GM18499 (cell line): ENCODE results near the gene DTD2.

Source experiments
- ATAC-seq: cut with Tn5 transposase; IDR thresholded peaks from one replicate; pipeline ENCODE4 v1.9.1; 2021; ENCODE audit warnings: moderate number of reproducible peaks; ENCODE audit not compliant: insufficient read depth, unreplicated experiment

Gene DTD2

DNA sequence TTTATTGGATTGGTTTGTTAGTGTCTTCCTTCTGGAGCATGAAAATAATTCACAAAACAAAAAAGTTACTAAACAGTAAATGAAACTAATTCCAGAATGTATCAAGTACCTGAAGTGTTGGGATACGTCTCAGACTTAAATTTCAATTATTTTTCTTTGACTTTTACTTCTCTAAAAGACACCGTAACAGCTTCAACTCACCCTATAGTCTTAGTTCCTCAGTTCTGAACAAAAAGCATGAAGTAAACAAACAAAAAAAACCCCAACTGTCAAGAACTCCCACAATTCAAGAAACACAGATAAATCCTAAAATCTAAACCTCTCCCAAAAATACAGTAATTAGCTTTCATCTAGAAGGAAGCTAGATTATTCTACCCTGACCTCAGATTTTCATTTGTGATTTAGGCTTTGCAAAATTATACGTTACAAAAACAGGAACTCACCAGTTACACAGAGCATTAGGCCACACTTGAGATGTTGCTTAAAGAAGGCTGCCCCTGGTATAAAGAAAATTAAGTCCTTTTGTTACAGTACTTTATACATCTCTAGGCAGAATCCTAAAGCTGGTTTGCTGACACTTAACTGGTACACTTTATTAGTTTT lies 47.2 kb downstream of the DTD2 start:
- no peak for ATAC-seq

DNA sequence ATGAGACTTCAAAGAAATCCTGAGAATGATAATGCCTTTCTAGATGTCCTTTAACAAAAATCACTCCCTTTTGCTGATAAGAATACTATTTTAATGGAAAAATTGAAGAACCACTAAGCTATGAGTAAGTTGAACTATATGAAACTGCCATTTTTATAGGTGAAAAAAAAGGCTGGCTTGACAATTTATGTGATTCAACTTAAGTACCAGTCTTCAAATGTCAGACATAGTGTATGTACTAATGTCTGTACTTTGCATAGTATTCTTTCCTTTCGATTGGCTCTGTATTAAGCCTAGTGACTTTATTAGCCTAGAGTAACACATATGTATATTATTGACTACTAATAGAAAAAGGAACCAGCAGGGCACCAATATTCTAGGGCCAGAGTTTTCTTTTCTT lies 48.9 kb downstream of the DTD2 start:
- ATAC-seq, result no peak

DNA sequence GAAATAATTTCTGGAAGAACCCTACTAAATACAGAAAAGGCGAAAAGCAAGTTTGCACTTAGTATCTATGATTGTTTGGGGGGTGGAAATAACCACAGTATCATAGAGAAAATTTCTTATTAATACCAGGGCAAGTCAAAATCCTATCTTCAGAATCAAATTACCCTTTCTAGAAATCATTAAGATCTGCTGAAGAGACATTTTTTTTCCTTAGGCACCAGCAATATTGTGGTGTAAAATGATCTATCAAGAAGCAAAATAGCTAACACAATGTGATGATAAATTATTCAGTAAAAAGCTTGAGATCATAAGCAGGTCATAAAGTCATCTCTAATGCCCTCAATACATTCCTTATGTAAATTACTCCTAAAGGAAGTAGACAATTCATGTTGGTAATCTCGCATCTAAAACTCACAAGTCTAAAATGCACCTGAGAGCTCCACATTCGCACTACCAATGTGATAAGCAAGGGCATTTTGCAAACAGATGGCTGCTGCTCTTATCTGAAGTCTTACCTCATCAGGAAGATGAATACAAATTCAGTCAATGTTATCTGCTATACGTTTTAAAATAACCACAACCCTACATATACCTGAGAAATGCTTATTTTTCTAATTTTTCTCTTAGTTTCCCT lies 51.6 kb downstream of the DTD2 start:
- no peak for ATAC-seq

DNA sequence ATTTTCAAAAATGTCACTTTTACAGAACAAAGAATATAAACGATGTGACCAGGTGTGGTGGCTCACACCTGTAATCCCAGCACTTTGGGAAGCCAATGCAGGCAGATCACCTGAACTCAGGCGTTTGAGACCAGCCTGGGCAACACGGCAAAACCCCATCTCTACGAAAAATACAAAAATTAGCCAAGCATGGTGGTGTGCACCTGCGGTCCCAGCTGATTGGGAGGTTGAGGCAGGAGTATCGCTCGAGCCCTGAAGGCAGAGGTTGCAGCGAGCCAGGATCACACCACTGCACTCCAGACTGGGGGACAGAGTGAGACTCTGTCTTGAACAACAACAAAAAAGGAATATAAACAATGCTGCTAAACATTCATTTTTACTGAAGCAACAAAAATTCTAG lies 52.2 kb downstream of the DTD2 start:
- ATAC-seq, result no peak

DNA sequence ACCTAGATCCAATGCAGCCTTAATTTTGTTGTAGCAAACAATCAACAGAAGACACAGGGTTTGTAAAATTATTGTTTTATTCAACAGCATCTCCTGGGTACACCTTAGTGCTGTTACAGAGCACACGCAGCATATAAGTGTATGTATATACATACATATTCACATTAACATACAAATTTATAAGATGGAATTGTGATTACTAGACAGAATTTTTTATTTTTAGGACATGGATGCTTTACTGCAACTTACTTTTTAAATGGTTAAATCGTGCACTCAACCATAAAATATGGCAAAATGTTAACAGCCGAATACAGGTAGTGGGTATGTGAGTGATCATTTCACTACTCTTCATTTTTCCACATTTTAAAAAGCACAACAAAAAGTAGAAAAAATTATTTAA lies 53.6 kb downstream of the DTD2 start:
- ATAC-seq, result no peak

DNA sequence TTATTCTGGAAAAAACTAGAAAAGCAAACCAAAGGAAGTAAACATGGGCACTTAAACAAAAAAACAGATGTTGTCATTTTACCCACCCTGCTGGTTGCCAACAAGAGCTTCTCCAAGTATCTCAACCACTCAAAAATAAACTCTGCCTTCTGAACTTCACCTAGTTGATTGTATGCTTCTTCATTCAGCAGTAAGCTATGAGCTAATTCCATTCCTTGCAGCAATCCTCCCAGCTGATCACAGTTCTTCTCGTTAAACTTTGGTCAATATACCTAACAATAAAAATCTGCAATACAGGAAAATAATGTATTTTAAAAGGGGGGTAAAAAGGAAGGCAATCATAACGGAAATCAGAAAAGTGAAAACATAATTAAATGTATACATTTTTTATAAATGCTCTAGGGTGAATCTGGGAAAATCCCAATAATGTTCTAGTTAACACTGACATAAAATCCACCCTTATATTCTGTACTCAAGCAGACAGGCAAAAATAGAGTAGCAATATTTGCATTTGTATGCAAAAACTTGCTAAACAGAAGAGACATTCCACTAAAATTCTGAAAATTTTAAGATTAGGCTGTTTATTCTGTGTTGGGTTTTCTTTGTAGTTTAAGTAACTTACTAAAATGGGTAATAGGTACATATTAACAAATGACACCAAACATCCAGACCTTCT lies 54.4 kb downstream of the DTD2 start:
- no peak for ATAC-seq

DNA sequence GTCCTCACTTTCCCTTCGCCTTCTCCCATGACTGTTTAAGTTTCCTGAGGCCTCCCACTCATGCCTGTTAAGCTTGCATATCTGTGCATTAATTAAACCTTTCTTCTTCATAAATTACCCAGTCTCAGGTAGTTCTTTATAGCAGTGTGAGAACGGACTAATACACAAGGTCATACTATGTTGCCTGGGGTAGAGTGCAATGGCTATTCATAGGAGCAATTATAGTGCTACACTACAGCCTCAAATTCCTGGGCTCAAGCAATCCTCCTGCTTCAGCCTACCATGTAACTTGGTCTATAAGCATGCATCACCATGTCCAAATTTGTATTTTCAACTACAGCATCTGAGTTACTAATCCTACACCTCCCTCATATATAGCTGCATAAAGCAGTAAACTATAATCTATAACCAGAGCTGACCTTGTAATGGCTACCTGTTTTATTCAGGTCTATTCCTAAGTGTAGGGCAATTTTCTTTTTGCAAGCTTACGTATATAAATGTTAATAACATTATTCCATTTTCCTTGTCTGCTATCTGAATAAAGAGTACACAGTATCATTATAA lies 55.9 kb downstream of the DTD2 start:
- ATAC-seq, result no peak

DNA sequence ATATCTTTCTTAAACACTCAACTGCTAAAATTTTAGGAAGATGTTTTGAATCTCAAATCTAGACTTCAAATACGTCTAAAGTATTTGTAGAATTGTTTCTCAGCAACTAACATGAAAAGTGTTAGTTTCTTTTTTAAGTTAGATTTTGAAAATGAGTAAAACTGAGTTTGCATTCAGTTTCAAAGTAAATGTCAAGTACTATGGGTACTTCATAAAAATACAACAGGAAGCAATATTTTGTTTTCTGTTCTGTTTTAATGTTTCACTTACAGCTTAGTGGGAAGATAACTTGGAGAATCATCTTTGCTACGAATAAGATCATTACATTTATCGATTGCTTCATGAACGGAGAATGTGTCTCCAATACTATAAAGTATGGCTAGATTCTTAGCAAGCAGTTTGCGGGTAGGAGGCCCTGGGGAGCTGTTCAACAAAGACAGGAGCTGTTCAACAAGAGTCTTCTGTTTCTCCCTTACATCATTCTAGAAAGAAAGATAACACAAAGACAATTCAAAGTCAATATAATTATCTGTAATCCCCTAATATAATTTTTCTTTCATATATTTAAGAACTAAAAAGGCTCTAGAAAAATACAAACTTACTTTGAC lies 57.2 kb downstream of the DTD2 start:
- no peak for ATAC-seq
